GM18873 (cell line): ENCODE measurements around the gene RHOXF2.
"Not testable (repeated sequence)": the region's sequence is repeated elsewhere in the genome, so short reads cannot be mapped to it uniquely, and the experiment has no call there.

ENCODE experiments used
- ATAC-seq: cut with Tn5 transposase; IDR thresholded peaks from one replicate; pipeline ENCODE4 v1.9.1; 2021; ENCODE audit warnings: mild to moderate bottlenecking, moderate library complexity, moderate number of reproducible peaks; ENCODE audit not compliant: unreplicated experiment, low FRiP score

Gene RHOXF2, protein sequence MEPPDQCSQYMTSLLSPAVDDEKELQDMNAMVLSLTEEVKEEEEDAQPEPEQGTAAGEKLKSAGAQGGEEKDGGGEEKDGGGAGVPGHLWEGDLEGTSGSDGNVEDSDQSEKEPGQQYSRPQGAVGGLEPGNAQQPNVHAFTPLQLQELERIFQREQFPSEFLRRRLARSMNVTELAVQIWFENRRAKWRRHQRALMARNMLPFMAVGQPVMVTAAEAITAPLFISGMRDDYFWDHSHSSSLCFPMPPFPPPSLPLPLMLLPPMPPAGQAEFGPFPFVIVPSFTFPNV

GRCh38 chrX:120158313-120158712 is at the start of gene RHOXF2:
TSS of gene RHOXF2 (plus strand) at chrX:120158613. CDS start at chrX:120158751, 138 bp downstream.
- not testable (repeated sequence) for ATAC-seq

GRCh38 chrX:120109378-120109777 is 49.0 kb upstream of the RHOXF2 start:
- no peak for ATAC-seq

GRCh38 chrX:120111611-120112010 is 46.8 kb upstream of the RHOXF2 start:
- ATAC-seq, result no peak

- ATAC-seq, result no peak
Observed at GRCh38 chrX:120115438-120115963, 42.9 kb upstream of the RHOXF2 start, which contains the start of gene RHOXF1. TSS of gene RHOXF1 (minus strand) at chrX:120115913. CDS start at chrX:120115862, 51 bp downstream.

DNA sequence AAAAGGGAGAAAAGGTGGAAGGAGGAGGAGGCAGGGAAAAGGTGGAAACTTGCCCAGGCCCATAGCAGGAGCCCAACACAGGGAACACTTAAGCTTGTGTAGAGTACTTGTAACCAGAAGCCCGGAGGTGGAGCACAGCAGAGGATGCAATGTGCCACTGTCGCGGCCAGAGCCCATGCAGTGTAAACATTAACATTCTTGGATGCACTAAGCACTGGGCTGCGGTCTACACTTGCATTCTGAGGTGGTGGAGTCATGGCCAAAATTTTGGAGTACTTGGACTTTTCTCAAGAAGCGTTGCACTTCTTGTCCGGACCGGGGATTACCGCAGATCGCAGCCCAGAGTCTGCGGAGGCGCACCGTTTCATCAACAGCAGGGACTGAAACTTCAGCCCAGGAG is 38.2 kb upstream of the RHOXF2 start:
- ATAC-seq, result no peak

DNA sequence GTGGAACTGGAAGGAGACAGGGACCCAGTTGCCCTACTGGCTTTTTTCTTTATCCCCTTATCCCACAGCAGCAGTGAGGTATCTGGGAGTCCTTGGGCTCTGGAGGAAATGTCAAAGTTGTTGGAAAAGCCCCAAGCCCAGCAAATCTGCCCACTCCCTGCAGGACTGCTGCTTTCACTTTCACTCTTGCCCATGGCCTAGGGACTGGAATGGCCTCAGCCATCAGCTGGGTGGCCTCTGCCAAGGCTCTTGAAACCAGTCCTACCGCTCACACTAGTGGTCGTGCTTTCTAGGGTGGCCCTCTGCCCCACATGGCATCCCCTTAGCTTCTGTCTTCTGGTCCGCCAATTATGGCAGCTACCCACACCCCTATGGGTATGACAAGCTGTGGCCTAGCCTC is 33.0 kb upstream of the RHOXF2 start:
- ATAC-seq, result no peak

DNA sequence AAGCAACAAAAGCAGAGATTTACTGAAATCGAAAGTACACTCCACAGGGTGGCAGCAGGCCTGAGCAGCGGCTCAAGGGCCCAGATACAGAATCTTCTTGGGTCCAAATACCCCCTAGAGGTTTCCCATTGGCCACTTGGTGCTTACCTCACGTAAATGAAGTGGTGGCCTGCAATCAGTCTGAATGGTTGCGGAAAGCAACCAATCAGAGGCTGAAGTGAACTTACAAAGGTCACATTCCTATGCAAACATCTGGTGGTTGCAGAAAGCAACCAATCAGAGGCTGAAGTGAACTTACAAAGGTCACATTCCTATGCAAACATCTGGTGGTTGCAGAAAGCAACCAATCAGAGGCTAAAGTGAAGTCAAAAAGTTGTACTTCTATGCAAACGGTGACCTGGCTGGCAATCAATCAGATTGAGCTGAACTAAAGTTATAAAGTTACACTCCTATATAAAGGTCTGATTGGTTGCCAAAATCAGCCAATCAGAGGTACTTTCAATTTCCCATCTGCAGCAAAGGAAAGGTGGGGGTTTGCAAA is 30.0 kb upstream of the RHOXF2 start:
- ATAC-seq, result not testable (repeated sequence)

DNA sequence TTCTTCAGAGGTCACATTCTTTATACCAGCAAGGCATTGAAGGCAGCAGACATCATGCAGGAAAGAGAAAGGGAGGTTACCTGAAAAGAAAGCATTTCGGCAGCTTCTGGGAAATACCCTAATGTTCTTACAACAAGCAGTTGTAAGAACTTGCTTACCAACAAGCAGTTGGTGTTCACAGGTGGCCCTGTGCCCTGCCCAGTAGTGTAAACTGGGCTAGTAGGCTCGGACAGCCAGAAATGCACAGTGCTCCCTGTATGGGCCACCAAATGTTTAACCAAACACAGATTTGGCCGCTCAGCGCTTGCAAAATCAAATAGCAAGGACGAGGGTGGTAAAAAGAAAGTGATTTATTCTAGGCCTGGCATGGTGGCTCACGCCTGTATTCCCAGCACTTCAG is 22.3 kb upstream of the RHOXF2 start:
- no peak for ATAC-seq

- no peak for ATAC-seq
Observed at GRCh38 chrX:120136840-120137239, 21.6 kb upstream of the RHOXF2 start.

- ATAC-seq, result no peak
Observed at GRCh38 chrX:120137439-120137838, 21.0 kb upstream of the RHOXF2 start.

GRCh38 chrX:120140293-120140981 is 18.0 kb upstream of the RHOXF2 start:
- no peak for ATAC-seq

GRCh38 chrX:120144178-120144844 is 14.1 kb upstream of the RHOXF2 start:
- no peak for ATAC-seq

GRCh38 chrX:120145295-120145925 is 13.0 kb upstream of the RHOXF2 start:
- ATAC-seq, result no peak

DNA sequence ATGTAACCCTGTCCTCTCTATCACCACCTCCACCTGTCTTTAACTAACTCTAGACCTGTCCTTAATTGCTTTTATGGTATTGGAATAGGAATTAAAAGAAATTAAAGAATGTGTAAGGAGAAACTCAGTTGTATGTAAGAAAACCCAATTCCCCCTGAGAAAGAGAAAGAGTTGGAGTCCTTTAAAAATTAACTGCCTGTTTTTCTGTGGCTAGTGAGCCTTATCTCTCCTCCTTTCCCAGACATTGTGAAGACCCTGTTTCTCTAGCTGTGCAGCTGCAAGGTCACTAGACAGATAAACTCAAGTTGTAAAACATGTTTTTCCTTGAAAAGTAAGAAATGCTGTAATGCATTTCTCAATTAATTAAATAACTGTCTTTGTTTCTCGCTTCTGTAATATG is 12.1 kb upstream of the RHOXF2 start:
- not testable (repeated sequence) for ATAC-seq

- no peak for ATAC-seq
Observed at GRCh38 chrX:120147537-120147936, 10.9 kb upstream of the RHOXF2 start.

- not testable (repeated sequence) for ATAC-seq
Observed at GRCh38 chrX:120150109-120150744, 8.2 kb upstream of the RHOXF2 start.

DNA sequence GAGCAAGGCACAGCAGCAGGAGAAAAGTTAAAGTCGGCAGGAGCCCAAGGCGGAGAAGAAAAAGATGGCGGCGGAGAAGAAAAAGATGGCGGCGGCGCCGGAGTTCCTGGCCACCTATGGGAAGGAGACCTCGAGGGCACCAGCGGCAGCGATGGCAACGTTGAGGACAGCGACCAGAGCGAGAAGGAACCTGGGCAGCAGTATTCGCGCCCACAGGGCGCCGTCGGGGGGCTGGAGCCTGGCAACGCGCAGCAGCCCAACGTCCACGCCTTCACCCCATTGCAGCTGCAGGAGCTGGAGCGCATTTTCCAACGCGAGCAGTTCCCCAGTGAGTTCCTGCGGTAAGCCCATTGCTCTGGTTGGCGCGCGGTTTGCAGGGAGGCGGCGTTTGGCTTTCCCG is 673 bp downstream of the RHOXF2 start:
- ATAC-seq, result not testable (repeated sequence)

DNA sequence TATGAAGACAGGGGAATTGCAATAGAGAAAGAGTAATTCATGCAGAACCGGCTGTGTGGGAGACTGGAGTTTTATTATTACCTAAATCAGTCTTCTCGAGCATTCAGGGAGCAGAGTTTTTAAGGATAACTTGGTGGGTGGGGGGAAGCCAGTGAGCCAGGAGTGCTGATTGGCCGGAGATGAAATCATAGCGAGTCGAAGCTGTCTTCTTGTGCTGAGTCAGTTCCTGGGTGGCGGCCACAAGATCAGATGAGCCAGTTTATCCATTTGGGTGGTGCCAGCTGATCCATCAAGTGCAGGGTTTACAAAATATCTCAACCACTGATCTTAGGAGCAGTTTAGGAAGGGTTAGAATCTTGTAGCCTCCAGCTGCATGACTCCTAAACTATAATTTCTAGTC is 34.8 kb downstream of the RHOXF2 start:
- not testable (repeated sequence) for ATAC-seq

DNA sequence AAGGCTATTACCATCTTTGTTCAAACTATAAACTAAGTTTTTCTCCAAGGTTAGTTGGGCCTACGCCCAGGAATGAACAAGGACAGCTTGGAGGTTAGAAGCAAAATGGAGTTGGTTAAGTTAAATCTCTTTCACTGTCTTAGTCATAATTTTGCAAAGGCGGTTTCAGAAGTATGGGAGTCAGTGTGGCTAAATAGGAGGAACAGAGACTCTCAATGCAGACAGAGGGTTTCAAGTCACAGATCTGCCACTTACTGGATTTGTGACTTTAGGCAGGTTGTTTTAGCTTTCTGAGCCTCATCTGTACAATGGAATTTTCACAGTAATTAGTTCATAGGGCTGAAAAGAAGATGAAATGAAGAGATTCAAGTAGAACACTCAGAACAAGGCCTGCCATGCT is 35.3 kb downstream of the RHOXF2 start:
- ATAC-seq, result peak; percentile 90

DNA sequence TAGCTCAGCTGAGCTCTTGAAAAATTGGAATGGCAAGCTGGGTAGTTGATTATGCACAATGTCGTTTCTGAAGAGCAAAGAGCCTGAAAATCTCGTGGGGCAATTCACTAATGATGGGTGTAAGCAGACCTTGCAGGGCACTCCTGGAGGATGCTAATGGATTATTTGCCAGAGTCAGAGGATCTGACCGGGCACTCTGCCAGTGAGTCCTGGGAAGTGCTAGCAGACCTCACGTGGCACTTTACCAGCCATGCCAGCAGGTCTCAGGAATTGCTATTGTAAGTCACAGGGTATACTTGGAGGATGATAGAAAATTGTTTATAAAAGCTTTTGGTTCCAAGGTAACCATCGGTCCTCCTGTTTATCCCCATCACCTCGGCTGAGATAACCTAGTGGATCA is 37.4 kb downstream of the RHOXF2 start:
- not testable (repeated sequence) for ATAC-seq
